Neuronal stem cell (in vitro differentiated cells): ENCODE results near the gene LDLRAD3.

Source experiments
- DNase-seq: peaks from one replicate; pipeline ENCODE4 v3.0.0-alpha.2; 2013; ENCODE audit warnings: low spot score
- H2AFZ ChIP-seq: one replicate; pipeline ENCODE4 v1.6.1; 2013; ENCODE audit warnings: mild to moderate bottlenecking, low read length, inconsistent platforms
- H2AK5ac ChIP-seq: 2 replicates; pipeline ENCODE4 v1.6.1; 2013; ENCODE audit warnings: low read depth, mild to moderate bottlenecking, inconsistent platforms, low read length, moderate library complexity, mixed read lengths
- H2BK120ac ChIP-seq: 2 replicates; pipeline ENCODE4 v1.6.1; 2013; ENCODE audit warnings: low read depth, mild to moderate bottlenecking, inconsistent platforms, low read length, moderate library complexity, mixed read lengths
- H2BK12ac ChIP-seq: one replicate; pipeline ENCODE4 v1.6.1; 2013; ENCODE audit warnings: low read length, inconsistent platforms
- H2BK15ac ChIP-seq: 2 replicates; pipeline ENCODE4 v1.6.1; 2013; ENCODE audit warnings: mild to moderate bottlenecking, low read length, inconsistent platforms, mixed read lengths
- H2BK5ac ChIP-seq: one replicate; pipeline ENCODE4 v1.6.1; 2013; ENCODE audit warnings: inconsistent platforms, mild to moderate bottlenecking, low read length, moderate library complexity
- H3K14ac ChIP-seq: one replicate; pipeline ENCODE4 v1.6.1; 2013; ENCODE audit warnings: low read length, inconsistent platforms
- H3K18ac ChIP-seq: 2 replicates; pipeline ENCODE4 v1.6.1; 2013; ENCODE audit warnings: low read length, inconsistent platforms
- H3K23ac ChIP-seq: 2 replicates; pipeline ENCODE4 v1.6.1; 2013; ENCODE audit warnings: low read depth, mild to moderate bottlenecking, mixed read lengths, low read length, inconsistent platforms; ENCODE audit not compliant: poor library complexity
- H3K27ac ChIP-seq: replicated peaks from 3 replicates; pipeline ENCODE4 v1.5.1; 2013; ENCODE audit warnings: low read length, inconsistent platforms
- H3K27me3 ChIP-seq, 3 experiments: 2 replicates each; pipeline ENCODE4 v1.6.1; 2013; ENCODE audit warnings: low read length in 3 of 3, mild to moderate bottlenecking in 2 of 3, inconsistent platforms in 1 of 3, low read depth in 1 of 3, mixed read lengths in 1 of 3, moderate library complexity in 1 of 3; ENCODE audit not compliant: control insufficient read depth in 3 of 3, insufficient read depth in 3 of 3
- H3K36me3 ChIP-seq, 2 donors: replicated peaks in 1 of 2; 2 replicates each; pipeline ENCODE4 v1.6.1; 2013; ENCODE audit warnings: low read length in 2 of 2; ENCODE audit not compliant: control insufficient read depth in 2 of 2, insufficient read depth in 2 of 2
- H3K4ac ChIP-seq: 2 replicates; pipeline ENCODE4 v1.6.1; 2013; ENCODE audit warnings: inconsistent platforms, mild to moderate bottlenecking, low read length, moderate library complexity
- H3K4me1 ChIP-seq, 2 donors: 1 replicate in 1 of 2; 2 replicates in 1 of 2; pipeline ENCODE4 v1.6.1; 2013; ENCODE audit warnings: low read length in 2 of 2, low read depth in 1 of 2; ENCODE audit not compliant: control insufficient read depth in 2 of 2, insufficient read depth in 1 of 2
- H3K4me2 ChIP-seq: one replicate; pipeline ENCODE4 v1.6.1; 2013; ENCODE audit warnings: mild to moderate bottlenecking, low read length, inconsistent platforms; ENCODE audit not compliant: insufficient read depth, poor library complexity, severe bottlenecking
- H3K4me3 ChIP-seq, 2 donors: 2 replicates each; pipeline ENCODE4 v1.5.1; 2013; ENCODE audit warnings: low read length in 2 of 2, mild to moderate bottlenecking in 2 of 2, inconsistent platforms in 1 of 2, moderate library complexity in 1 of 2
- H3K79me1 ChIP-seq: one replicate; pipeline ENCODE4 v1.6.1; 2013; ENCODE audit warnings: low read depth, mild to moderate bottlenecking, inconsistent platforms, low read length, moderate library complexity
- H3K9ac ChIP-seq: one replicate; pipeline ENCODE4 v1.6.1; 2013; ENCODE audit warnings: mild to moderate bottlenecking, low read depth, low read length, inconsistent platforms; ENCODE audit not compliant: poor library complexity
- H3K9me3 ChIP-seq, 2 donors: replicated peaks in 1 of 2; 2 replicates each; pipeline versions ENCODE3 to v1.6.1; 2013; ENCODE audit warnings: low read length in 2 of 2, mild to moderate bottlenecking in 2 of 2, inconsistent platforms in 1 of 2, low read depth in 1 of 2, mixed read lengths in 1 of 2, moderate library complexity in 1 of 2; ENCODE audit not compliant: control insufficient read depth in 2 of 2, insufficient read depth in 1 of 2
- H4K8ac ChIP-seq: one replicate; pipeline ENCODE4 v1.6.1; 2013; ENCODE audit warnings: low read depth, mild to moderate bottlenecking, inconsistent platforms, low read length, moderate library complexity
- H4K91ac ChIP-seq: one replicate; pipeline ENCODE4 v1.6.1; 2013; ENCODE audit warnings: low read length, low read depth, mild to moderate bottlenecking, inconsistent platforms; ENCODE audit not compliant: poor library complexity
- WGBS, 2 donors: extraction: QIAGEN DNeasy Blood & Tissue Kit; methylation state at CpG; one replicate each; pipeline ENCODE4 v1.1.7; 2013; ENCODE audit warnings: missing lambda C conversion rate in 2 of 2, mixed read lengths in 1 of 2; ENCODE audit not compliant: insufficient read length in 2 of 2, insufficient replicate concordance in 1 of 2; ENCODE audit errors: extremely low coverage in 2 of 2; 5-methylcytosine and 5-hydroxymethylcytosine counted together

LDLRAD3 gene

DNA sequence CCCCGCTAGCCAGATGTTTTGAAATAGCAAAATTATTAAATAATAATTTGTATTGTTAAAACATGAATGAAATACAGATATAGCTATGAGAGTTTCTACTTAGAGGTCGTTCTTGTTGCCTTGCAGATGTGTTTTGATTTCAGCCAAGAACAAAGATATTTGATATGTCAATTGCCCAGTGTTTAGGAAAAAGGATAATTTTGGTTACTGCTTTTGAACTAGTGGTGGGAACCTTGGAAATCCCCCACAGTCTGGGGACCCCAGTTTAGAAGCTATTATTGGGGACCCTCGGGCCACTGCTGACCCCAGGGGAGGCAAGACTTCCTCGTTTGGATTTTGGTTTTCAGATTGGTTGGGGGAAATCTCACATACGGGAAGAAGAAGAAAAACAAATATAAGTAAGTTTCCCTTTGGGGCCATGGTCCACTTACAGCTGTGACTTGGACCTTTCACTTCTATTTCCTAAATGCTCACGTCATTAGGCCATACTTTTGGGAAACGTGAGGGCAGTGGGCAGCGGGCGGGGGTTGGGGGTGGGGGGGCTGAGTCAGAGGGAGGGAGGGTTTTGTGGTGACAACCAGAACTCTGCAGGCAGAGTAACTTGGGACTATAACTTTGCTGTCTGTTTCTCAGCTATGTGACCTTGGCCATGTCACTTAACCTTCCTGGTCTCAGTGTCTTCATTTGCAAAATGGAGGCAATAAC lies 37.0 kb downstream of the LDLRAD3 start:
- DNase-seq, result no peak
- H4K91ac ChIP-seq, result no peak overlapping the region
- H3K4me1 ChIP-seq, result peaks cover 11 to 13% of the 10 kb centered on the region in 2 donors
- H3K9ac ChIP-seq, result no peak overlapping the region
- no peak overlapping the region for H2AK5ac ChIP-seq
- no peak overlapping the region for H3K4me2 ChIP-seq
- no peaks in the 10 kb centered on the region for H3K27me3 ChIP-seq
- no peak overlapping the region for H3K18ac ChIP-seq
- H3K36me3 ChIP-seq, result peaks cover 2 to 15% of the 10 kb centered on the region in 2 donors
- H2BK5ac ChIP-seq, result no peak overlapping the region
- H3K4ac ChIP-seq, result no peak overlapping the region
- no peak overlapping the region for H2BK120ac ChIP-seq
- no peak overlapping the region for H3K23ac ChIP-seq
- no peak overlapping the region for H3K4me3 ChIP-seq
- H2AFZ ChIP-seq, result no peak overlapping the region
- peaks cover 10% of the 10 kb centered on the region for H3K79me1 ChIP-seq
- no peak overlapping the region for H4K8ac ChIP-seq
- peaks cover 11 to 36% of the 10 kb centered on the region in 2 donors for H3K9me3 ChIP-seq
- no peak overlapping the region for H3K27ac ChIP-seq
- no CpG with 5 or more reads among the region's 9 CpGs for WGBS, 2 donors
- no peak overlapping the region for H2BK15ac ChIP-seq
- no peak overlapping the region for H3K14ac ChIP-seq
- H2BK12ac ChIP-seq, result no peak overlapping the region

DNA sequence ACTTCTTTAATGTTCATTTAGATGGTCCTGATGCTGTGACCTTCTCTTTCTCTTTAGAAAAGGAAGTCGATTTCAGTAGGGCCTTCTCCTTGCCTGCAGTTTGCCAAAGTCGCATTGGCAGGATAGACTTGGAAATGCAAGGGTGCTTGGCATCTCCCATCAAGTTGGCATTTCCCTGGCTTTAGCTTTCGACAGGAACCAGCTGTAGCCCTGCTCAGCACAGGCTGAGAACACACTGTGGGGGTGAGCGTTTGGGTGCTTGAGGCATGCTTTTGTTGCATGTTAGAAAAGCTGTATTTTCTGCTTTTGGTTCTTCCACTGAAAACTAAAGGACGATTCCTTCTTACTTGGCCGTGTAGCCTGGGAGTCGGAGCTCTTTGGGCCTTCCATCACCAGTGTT lies 37.7 kb downstream of the LDLRAD3 start:
- Histone ChIP-seq H3K27ac (no peak overlapping the region), H2BK120ac (no peak overlapping the region), H3K9me3 (peaks cover 8 to 30% of the 10 kb centered on the region in 2 donors), H3K4ac (no peak overlapping the region), H3K23ac (no peak overlapping the region), H2BK15ac (no peak overlapping the region), H2BK12ac (no peak overlapping the region), H4K91ac (no peak overlapping the region), H3K27me3 (no peaks in the 10 kb centered on the region), H3K4me2 (no peak overlapping the region), H3K36me3 (peaks cover 2 to 11% of the 10 kb centered on the region in 2 donors), H2AK5ac (no peak overlapping the region), H3K18ac (no peak overlapping the region), H2BK5ac (no peak overlapping the region), H3K4me3 (no peak overlapping the region), H3K4me1 (peaks cover 11 to 13% of the 10 kb centered on the region in 2 donors), H3K14ac (no peak overlapping the region), H3K9ac (no peak overlapping the region), H3K79me1 (peaks cover 3% of the 10 kb centered on the region), H2AFZ (no peak overlapping the region), H4K8ac (no peak overlapping the region)
- WGBS, 2 donors, result no CpG with 5 or more reads among the region's 7 CpGs
- DNase-seq, result no peak

DNA sequence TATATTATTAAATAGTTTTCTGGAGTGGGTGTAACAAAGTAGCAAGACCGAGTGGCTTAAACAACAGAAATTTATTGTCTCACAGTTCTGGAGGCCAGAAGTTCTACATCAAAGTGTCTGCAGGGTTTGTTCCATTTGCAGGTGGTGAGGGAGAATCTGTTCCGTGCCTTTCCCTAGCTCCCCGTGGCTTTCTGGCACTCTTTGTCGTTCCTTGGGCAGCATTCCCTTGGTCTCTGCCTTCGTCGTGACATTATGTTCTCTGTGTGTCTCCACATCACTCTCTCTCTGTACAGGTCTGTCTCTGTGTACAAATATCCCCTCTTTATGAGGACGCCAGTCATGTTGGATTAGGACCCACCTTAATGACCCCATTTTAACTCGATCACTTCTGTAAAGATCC lies 38.2 kb downstream of the LDLRAD3 start:
- Histone ChIP-seq H3K27ac (no peak overlapping the region), H2BK12ac (no peak overlapping the region), H3K4ac (no peak overlapping the region), H3K4me2 (no peak overlapping the region), H3K23ac (no peak overlapping the region), H2BK5ac (no peak overlapping the region), H3K79me1 (peaks cover under 1% of the 10 kb centered on the region), H2BK15ac (no peak overlapping the region), H4K8ac (no peak overlapping the region), H3K4me1 (peaks cover 11 to 13% of the 10 kb centered on the region in 2 donors), H3K36me3 (peaks cover under 1 to 6% of the 10 kb centered on the region in 2 donors), H2AFZ (no peak overlapping the region), H3K4me3 (no peak overlapping the region), H3K14ac (no peak overlapping the region), H3K18ac (no peak overlapping the region), H2BK120ac (no peak overlapping the region), H3K27me3 (no peaks in the 10 kb centered on the region), H4K91ac (no peak overlapping the region), H3K9me3 (peaks cover 7 to 27% of the 10 kb centered on the region in 2 donors), H3K9ac (no peak overlapping the region), H2AK5ac (no peak overlapping the region)
- DNase-seq, result no peak
- no CpG with 5 or more reads among the region's 8 CpGs for WGBS, 2 donors

DNA sequence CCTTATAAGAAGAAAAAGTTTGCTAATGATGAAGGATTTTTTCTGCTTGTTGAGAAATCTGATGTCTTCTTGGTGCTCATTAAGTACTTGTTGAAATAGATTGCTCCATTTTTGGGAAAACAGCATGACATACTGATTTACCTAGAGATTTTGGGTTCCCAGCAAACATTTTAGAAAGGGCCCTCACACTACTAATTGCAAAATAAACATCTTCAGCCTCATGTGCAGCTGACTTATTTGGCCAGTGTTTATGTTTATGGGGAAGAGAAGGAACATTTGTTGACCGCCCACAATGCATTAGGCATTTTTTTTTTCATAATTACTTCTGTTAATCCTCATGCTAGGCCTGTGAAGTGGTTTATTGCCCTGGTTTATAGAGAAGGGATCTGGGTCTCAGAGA lies 40.1 kb downstream of the LDLRAD3 start:
- Histone ChIP-seq H3K4ac (no peak overlapping the region), H3K18ac (no peak overlapping the region), H2BK120ac (no peak overlapping the region), H3K23ac (no peak overlapping the region), H3K27ac (no peak overlapping the region), H3K79me1 (no peaks in the 10 kb centered on the region), H4K8ac (no peak overlapping the region), H3K9ac (no peak overlapping the region), H3K9me3 (peaks cover 6 to 31% of the 10 kb centered on the region in 2 donors), H3K4me2 (no peak overlapping the region), H2BK15ac (no peak overlapping the region), H2AFZ (no peak overlapping the region), H2BK12ac (no peak overlapping the region), H3K27me3 (no peaks in the 10 kb centered on the region), H2AK5ac (no peak overlapping the region), H3K14ac (no peak overlapping the region), H3K4me1 (peaks cover 2 to 4% of the 10 kb centered on the region in 2 donors), H3K4me3 (no peak overlapping the region), H2BK5ac (no peak overlapping the region), H4K91ac (no peak overlapping the region), H3K36me3 (no peaks in the 10 kb centered on the region)
- DNase-seq, result no peak
- WGBS, 2 donors, result no CpG with 5 or more reads among the region's 1 CpG
